ENCODE measurements around the gene SYVN1. TPM values are rescaled to one million over a fixed set of nuclear protein-coding genes. Genes with fewer than 3 reads are reported as not detected.

The SYVN1 gene
- total and polyA plus RNA-seq, 7 donors, result 5.1 to 43.5 (median 17.3) TPM

DNA sequence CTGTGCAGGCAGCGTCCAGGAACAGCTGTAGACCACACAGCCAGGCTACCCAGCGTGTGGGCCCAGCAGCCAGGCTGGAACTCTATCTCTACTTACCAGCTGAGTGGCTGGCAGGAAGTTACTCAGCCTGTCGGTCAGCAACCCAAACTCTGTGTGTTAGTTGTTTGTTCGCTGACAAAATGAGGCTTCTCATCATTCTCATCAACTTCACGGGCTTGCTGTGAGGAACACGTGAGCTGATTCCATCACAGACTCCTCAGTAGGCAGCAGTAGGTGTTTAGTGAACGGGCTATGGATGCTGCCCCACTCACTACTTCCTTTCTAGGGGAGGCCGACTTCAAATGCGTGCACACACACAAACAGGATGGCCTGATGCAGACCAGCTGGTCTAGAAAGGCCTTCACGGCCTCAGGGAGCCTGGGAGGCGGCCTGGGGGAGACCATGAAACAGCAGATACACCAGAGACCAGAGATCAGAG is 34.9 kb upstream of the SYVN1 start:
- no peaks in the 10 kb centered on the region for H3K27me3 ChIP-seq
- TF ChIP-seq POLR2A (IDR thresholded peaks at IDR 0.05) (no peak), POLR2AphosphoS5 (IDR thresholded peaks at IDR 0.05) (no peak), EP300 (IDR thresholded peaks at IDR 0.05) (no peak)
- TF ChIP-seq, protein P1, sequence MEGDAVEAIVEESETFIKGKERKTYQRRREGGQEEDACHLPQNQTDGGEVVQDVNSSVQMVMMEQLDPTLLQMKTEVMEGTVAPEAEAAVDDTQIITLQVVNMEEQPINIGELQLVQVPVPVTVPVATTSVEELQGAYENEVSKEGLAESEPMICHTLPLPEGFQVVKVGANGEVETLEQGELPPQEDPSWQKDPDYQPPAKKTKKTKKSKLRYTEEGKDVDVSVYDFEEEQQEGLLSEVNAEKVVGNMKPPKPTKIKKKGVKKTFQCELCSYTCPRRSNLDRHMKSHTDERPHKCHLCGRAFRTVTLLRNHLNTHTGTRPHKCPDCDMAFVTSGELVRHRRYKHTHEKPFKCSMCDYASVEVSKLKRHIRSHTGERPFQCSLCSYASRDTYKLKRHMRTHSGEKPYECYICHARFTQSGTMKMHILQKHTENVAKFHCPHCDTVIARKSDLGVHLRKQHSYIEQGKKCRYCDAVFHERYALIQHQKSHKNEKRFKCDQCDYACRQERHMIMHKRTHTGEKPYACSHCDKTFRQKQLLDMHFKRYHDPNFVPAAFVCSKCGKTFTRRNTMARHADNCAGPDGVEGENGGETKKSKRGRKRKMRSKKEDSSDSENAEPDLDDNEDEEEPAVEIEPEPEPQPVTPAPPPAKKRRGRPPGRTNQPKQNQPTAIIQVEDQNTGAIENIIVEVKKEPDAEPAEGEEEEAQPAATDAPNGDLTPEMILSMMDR (IDR thresholded peaks at IDR 0.05), result no peak
- H3K9me3 ChIP-seq, result no peaks in the 10 kb centered on the region
- intact Hi-C loops (cut with DNase I), result no loop called here
- H3K27ac ChIP-seq, result no peak overlapping the region
- 61 to 80% methylated on average over 11 of the region's 11 CpGs for WGBS, 2 donors
- no peak for DNase-seq
- no peak overlapping the region for H3K4me3 ChIP-seq
- H3K4me1 ChIP-seq, result no peaks in the 10 kb centered on the region
- no peaks in the 10 kb centered on the region for H3K36me3 ChIP-seq

DNA sequence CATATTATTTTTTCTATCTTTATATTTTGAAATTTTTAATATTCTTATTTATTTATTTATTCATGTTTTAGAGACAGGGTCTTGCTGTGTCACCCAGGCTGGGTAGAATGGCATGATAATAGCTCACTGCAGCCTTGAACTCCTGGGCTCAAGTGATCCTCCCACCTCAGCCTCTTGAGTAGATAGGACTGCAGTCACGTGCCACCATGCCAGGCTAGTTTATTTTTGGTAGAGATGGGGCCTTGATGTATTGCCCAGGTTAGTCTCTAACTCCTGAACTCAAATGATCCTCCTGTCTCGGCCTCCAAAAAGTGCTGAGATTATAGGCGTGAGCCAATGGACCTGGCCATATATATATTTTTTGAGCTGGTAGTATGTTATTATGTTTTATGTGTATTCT is 33.3 kb upstream of the SYVN1 start:
- WGBS, 2 donors, result 87 to 95% methylated on average over 3 of the region's 3 CpGs
- H3K4me3 ChIP-seq, result no peak overlapping the region
- TF ChIP-seq EP300 (IDR thresholded peaks at IDR 0.05) (no peak), POLR2A (IDR thresholded peaks at IDR 0.05) (no peak), POLR2AphosphoS5 (IDR thresholded peaks at IDR 0.05) (no peak)
- TF ChIP-seq, protein P1 (IDR thresholded peaks at IDR 0.05), result no peak
- no peak overlapping the region for H3K27ac ChIP-seq
- H3K36me3 ChIP-seq, result no peaks in the 10 kb centered on the region
- intact Hi-C loops (cut with DNase I), result no loop called here
- H3K27me3 ChIP-seq, result no peaks in the 10 kb centered on the region
- no peaks in the 10 kb centered on the region for H3K4me1 ChIP-seq
- H3K9me3 ChIP-seq, result no peaks in the 10 kb centered on the region
- no peak for DNase-seq

DNA sequence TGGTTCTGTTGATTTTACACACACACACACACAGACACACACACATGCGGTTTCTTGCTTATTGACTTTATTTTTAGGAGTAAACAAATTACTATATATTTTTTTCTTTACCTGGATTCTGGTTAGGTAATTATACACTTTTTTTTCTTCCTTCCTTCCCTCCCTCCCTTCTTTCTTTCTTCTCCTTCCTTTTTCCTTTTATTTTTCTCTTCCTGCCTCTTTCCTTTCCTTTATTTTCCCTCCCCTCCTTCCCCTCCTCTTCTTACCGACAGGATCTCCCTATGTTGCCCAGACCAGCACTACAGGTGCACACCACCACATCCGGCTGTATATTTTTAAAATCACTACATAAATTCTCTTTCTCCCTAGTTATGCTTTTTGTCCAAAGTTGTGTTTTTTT is 32.6 kb upstream of the SYVN1 start:
- H3K36me3 ChIP-seq, result no peaks in the 10 kb centered on the region
- 44 to 83% methylated on average over 3 of the region's 3 CpGs for WGBS, 2 donors
- H3K27ac ChIP-seq, result no peak overlapping the region
- no peak overlapping the region for H3K4me3 ChIP-seq
- intact Hi-C loops (cut with DNase I), result no loop called here
- DNase-seq, result no peak
- no peaks in the 10 kb centered on the region for H3K9me3 ChIP-seq
- no peaks in the 10 kb centered on the region for H3K4me1 ChIP-seq
- no peaks in the 10 kb centered on the region for H3K27me3 ChIP-seq
- TF ChIP-seq POLR2A (IDR thresholded peaks at IDR 0.05), result no peak
- TF ChIP-seq EP300 (IDR thresholded peaks at IDR 0.05), result no peak
- TF ChIP-seq, protein P1 (IDR thresholded peaks at IDR 0.05), result no peak
- TF ChIP-seq POLR2AphosphoS5 (IDR thresholded peaks at IDR 0.05), result no peak

DNA sequence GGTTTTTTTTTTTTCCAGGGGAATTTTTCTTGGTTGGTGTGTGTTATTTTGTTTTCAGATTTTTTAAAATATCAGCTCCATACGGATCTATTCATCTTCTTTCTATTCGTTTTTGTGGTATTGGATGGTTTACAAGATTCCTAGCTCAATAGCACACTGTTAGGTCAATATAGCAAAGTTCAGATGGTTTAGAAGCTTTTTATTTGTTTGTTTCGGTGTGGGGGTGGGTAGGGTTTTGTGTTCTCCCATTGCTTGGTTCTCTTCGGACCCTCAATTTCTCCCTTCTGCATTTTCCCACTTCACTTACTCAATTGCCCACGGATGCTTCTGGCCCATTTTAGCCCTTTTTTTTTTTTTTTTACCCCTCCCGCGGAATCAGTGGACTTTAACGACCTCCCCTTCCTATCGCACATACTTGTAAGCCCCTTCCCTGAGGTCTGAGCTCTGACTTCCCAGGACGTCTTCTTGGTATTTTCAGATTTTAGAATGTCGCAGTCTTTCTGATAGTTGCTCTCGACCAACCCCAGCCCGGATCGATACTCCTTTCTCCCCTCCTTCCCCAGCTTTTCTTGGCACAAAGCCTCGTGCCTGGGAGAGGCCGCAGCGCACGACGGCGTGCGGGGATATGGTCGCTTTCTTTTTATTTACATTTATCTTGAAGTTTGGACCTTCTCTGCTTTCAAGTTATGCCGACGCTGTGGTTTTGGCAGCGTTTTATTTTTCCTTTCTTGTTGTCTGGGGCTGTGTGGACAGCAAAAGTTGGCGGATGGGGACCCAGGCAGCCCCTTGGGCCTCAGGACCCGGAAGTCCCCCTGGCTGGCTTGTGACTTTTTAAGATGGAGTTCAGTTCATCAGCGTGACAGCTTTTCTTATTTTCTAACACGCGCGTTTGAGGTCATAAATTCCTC is 31.3 kb upstream of the SYVN1 start:
- H3K4me3 ChIP-seq, result peak overlapping the region in 3 of 4 donors; percentile 14 to 30 (median 25)
- intact Hi-C loops (cut with DNase I), result no loop called here
- H3K27ac ChIP-seq, result peak overlapping the region in 1 of 4 donors; percentile 37
- no peaks in the 10 kb centered on the region for H3K9me3 ChIP-seq
- no peaks in the 10 kb centered on the region for H3K4me1 ChIP-seq
- DNase-seq, result no peak
- TF ChIP-seq POLR2A (IDR thresholded peaks at IDR 0.05), result no peak
- TF ChIP-seq POLR2AphosphoS5 (IDR thresholded peaks at IDR 0.05), result no peak
- no peak for TF ChIP-seq EP300 (IDR thresholded peaks at IDR 0.05)
- TF ChIP-seq, protein P1 (IDR thresholded peaks at IDR 0.05), result no peak
- no peaks in the 10 kb centered on the region for H3K27me3 ChIP-seq
- 10 to 57% methylated on average over 31 of the region's 31 CpGs for WGBS, 2 donors
- no peaks in the 10 kb centered on the region for H3K36me3 ChIP-seq
